ENCODE results near the gene NUP37.

The NUP37 gene

GRCh38 chr12:102024765-102025164 is 95.1 kb downstream of the NUP37 start:
- no peak for DNase-seq

- DNase-seq, result no peak
These were observed 96.5 kb downstream of the NUP37 start for GRCh38 chr12:102023343-102023930.

Data from Kasumi-1 (cell line).